H1 (cell line): ENCODE data around the gene DVL2.

Experiments used
- BRCA1 ChIP-seq: IDR thresholded peaks from 2 replicates; pipeline ENCODE4 v1.6.1; 2012; ENCODE audit warnings: low read depth, low read length, improper control_type of control experiment
- EP300 ChIP-seq, 2 experiments: IDR thresholded peaks; 1 replicate in 1 of 2; 2 replicates in 1 of 2; pipeline ENCODE4 v1.6.1; 2011 to 2012; ENCODE audit warnings: low read depth in 2 of 2, low read length in 2 of 2, mild to moderate bottlenecking in 2 of 2, borderline replicate concordance in 1 of 2, inconsistent platforms in 1 of 2, moderate library complexity in 1 of 2
- FOSL1 ChIP-seq: IDR thresholded peaks from 2 replicates; pipeline ENCODE4 v1.6.1; 2011; ENCODE audit warnings: mild to moderate bottlenecking, low read depth, low read length, moderate library complexity; ENCODE audit not compliant: insufficient read depth
- PHF8 ChIP-seq: fragments of 200-600 bp; sonication (generic); conservative IDR thresholded peaks from 2 replicates; pipeline ENCODE4 v1.7.1; 2012; ENCODE audit warnings: low read depth, mild to moderate bottlenecking, inconsistent platforms, low read length, moderate library complexity
- RAD21 ChIP-seq, 2 experiments: IDR thresholded peaks in 1 of 2; conservative IDR thresholded peaks in 1 of 2; 2 replicates each; pipeline ENCODE4 v1.6.1; 2011; ENCODE audit warnings: low read depth in 2 of 2, low read length in 2 of 2, improper control_type of control experiment in 1 of 2, inconsistent platforms in 1 of 2, mild to moderate bottlenecking in 1 of 2, moderate library complexity in 1 of 2
- SRF ChIP-seq: IDR thresholded peaks from 2 replicates; pipeline ENCODE4 v1.6.1; 2011; ENCODE audit warnings: mild to moderate bottlenecking, low read depth, low read length, moderate library complexity
- TAF1 ChIP-seq: IDR thresholded peaks from 2 replicates; pipeline ENCODE4 v1.6.1; 2011; ENCODE audit warnings: mild to moderate bottlenecking, low read depth, low read length
- TCF12 ChIP-seq: IDR thresholded peaks from 2 replicates; pipeline ENCODE4 v1.6.1; 2011; ENCODE audit warnings: low read depth, mild to moderate bottlenecking, low read length
- TF ChIP-seq, protein P1 (sequence below): IDR thresholded peaks from 2 replicates; pipeline ENCODE4 v1.6.1; 2012; ENCODE audit warnings: inconsistent platforms
- TF ChIP-seq, protein P2 (sequence below), 3 experiments: IDR thresholded peaks; 1 replicate in 2 of 3; 2 replicates in 1 of 3; pipeline versions ENCODE4 v1.5.1 to v1.6.1; 2011; ENCODE audit warnings: low read length in 3 of 3, mild to moderate bottlenecking in 3 of 3, inconsistent platforms in 2 of 3, low read depth in 1 of 3, moderate library complexity in 1 of 3; ENCODE audit not compliant: insufficient read depth in 1 of 3; ENCODE audit errors: control extremely low read depth in 1 of 3
- TF ChIP-seq, protein P3 (sequence below): IDR thresholded peaks from 2 replicates; pipeline ENCODE4 v1.6.1; 2011; ENCODE audit warnings: low read length, improper control_type of control experiment

DNA sequence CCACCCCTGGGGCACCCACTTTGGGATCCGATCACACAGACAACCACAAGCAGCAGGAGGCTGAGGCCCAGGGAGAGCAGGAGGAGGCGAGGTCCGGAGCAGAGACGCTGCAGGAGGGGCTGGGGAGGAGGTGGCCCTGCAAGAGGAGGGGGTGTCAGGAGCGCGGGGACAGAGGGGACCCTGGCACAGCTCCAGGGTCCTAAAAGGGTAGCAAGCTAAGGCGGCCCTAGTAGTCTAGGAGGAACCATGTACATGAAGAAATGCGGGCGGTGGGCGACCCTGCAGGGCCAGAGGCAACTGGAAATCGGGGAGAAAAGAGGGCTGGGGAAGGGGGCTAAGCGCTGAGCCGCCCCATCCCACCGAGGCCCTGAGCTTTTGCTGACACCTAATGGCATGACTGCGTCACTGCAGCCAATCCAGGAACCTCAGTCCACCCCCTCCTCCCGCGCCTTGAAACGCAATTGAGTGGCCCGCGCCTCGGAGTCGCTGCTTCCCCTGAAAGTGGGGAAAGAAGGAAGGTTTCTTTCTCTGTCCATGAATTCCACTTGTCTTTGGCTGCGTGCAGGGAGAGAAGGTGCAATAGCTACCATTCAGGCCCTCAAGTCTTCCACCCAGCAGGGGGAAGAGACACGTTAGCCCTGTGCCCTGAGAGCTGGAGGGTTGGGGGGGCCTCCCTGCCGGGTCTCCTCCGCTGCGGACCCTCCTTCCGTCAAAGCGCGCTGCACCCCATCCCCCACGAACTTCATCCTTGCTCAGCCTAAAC lies 56.9 kb downstream of the DVL2 start:
- TF ChIP-seq, protein P1, sequence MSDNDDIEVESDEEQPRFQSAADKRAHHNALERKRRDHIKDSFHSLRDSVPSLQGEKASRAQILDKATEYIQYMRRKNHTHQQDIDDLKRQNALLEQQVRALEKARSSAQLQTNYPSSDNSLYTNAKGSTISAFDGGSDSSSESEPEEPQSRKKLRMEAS: no peak; the same call in 1 of the 2 replicates
- TF ChIP-seq TCF12 (no peak), SRF (no peak), PHF8 (no peak), RAD21 (IDR thresholded peaks at IDR 0.05 in 1 of 2, conservative IDR thresholded peaks at IDR 0.05 in 1 of 2; ENCODE audit: low read depth in 2 of 2, low read length in 2 of 2) (peak; percentile 84), EP300 (IDR thresholded peaks at IDR 0.05; ENCODE audit: borderline replicate concordance in 1 of 2, low read depth in 2 of 2, low read length in 2 of 2) (peak in 1 of 2 experiments; percentile 52; a peak in 1 of 3 replicates), TAF1 (0 out of 2 replicates have a peak, but pooled peaks have one; percentile 48), BRCA1 (no peak), FOSL1 (no peak)
- TF ChIP-seq, protein P2, sequence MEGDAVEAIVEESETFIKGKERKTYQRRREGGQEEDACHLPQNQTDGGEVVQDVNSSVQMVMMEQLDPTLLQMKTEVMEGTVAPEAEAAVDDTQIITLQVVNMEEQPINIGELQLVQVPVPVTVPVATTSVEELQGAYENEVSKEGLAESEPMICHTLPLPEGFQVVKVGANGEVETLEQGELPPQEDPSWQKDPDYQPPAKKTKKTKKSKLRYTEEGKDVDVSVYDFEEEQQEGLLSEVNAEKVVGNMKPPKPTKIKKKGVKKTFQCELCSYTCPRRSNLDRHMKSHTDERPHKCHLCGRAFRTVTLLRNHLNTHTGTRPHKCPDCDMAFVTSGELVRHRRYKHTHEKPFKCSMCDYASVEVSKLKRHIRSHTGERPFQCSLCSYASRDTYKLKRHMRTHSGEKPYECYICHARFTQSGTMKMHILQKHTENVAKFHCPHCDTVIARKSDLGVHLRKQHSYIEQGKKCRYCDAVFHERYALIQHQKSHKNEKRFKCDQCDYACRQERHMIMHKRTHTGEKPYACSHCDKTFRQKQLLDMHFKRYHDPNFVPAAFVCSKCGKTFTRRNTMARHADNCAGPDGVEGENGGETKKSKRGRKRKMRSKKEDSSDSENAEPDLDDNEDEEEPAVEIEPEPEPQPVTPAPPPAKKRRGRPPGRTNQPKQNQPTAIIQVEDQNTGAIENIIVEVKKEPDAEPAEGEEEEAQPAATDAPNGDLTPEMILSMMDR (IDR thresholded peaks at IDR 0.05; ENCODE audit: control extremely low read depth in 1 of 3, insufficient read depth in 1 of 3, low read depth in 1 of 3, low read length in 3 of 3): peak; percentile 76 to 92 (median 91)
- TF ChIP-seq, protein P3, sequence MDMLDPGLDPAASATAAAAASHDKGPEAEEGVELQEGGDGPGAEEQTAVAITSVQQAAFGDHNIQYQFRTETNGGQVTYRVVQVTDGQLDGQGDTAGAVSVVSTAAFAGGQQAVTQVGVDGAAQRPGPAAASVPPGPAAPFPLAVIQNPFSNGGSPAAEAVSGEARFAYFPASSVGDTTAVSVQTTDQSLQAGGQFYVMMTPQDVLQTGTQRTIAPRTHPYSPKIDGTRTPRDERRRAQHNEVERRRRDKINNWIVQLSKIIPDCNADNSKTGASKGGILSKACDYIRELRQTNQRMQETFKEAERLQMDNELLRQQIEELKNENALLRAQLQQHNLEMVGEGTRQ: no peak
